HG03457 (cell line): ENCODE measurements around the gene SMC4.
"Not testable (repeated sequence)": the region's sequence is repeated elsewhere in the genome, so short reads cannot be mapped to it uniquely, and the experiment has no call there.

Experiments
- ATAC-seq: cut with Tn5 transposase; IDR thresholded peaks from one replicate; pipeline ENCODE4 v1.9.1; 2021; ENCODE audit warnings: moderate number of reproducible peaks; ENCODE audit not compliant: unreplicated experiment

SMC4 gene

DNA sequence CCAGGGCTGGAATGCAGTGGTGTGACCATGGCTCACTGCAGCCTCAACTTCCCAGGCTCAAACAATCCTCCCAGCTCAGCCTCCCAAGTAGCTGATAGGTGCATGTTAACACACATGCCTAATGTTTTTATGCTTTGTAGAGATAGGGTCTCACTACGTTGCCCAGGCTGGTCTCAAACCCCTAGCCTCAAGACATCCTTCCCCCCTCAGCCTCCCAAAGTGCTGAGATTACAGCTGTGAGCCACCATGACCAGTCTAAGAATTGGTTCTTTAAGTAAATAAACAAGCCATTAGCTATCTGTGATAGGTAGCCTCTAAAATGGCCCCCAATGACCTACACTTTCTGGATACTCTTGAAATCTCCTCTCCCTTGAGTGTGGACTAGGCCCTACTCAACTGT, 46.4 kb downstream of the SMC4 start:
- no peak for ATAC-seq

DNA sequence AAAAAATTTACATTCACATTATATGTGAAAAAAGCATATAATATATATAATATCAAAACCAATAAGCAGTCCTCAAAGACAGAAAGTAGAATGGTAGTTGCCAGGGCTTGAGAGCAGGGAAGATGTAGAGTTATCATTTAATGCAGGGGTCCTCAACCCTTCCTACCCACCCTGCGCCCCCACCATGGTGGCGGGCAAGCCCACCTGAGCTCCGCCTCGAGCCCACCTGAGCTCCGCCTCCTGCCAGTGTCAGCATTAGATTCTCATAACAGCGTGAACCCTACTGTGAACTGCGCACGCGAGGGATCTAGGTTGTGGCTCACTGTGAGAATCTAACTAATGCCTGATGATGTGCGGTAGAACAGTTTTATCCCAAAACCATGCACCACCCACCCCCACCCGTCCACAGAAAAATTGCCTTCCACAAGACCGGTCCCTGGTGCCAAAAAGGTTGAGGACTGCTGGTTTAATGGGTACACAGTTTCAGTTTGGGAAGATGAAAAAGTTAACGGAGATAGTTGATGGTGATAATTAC, 47.1 kb downstream of the SMC4 start:
- no peak for ATAC-seq

DNA sequence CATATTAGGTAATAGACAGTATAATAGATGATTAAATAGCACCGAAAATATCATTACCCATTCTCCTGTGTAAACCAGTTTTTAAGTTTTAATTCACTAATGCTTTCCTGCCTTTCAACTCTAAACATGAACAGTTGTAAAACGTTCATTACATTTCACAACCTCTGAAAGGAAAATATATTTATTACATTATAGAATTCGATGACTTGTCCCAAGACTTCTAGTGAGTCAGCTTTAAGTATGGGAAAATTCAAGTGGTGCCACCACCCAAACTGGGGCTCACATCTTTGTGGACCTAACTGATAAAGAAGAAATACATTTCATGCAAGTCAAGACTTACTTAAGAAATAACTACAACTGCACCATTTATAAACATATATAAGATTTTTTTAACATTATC, 48.1 kb downstream of the SMC4 start:
- ATAC-seq: no peak

DNA sequence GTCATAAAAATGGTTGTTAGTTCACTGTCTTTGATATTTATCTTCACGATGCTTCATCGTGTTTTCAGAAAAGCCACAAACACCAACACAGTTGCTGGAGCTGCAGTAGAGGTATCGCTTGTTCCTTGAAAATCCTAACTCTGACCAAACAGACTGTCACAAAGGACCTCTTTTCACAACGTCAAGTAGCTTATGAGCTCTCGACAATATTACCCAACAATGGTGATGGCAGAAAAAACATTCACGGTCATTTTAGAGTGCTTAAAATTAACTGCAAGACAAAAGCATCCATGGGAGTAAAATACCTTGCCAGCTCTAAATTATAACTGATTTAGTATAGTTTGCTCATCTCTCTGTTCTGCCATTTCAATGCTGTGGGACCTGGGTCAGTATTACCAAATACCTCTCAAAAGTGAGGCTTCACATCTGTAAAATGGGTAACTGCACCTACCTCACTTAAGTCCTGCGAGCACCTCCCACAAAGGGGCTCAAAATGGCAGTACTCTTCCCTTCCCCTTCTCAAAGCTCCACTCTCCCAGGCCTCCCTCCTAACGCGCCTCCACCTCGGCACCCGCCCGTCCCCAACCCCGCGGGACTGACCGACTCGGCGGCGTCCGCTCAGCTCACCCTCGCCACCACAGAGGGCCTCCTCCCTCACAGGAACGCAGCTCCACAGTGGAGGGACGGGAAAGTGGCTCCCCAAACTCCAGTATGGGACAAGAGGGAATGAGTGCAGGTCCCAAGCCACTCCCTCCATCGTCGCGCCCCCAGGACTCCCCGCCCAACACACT, 49.6 kb downstream of the SMC4 start:
- peak; percentile 36 for ATAC-seq

DNA sequence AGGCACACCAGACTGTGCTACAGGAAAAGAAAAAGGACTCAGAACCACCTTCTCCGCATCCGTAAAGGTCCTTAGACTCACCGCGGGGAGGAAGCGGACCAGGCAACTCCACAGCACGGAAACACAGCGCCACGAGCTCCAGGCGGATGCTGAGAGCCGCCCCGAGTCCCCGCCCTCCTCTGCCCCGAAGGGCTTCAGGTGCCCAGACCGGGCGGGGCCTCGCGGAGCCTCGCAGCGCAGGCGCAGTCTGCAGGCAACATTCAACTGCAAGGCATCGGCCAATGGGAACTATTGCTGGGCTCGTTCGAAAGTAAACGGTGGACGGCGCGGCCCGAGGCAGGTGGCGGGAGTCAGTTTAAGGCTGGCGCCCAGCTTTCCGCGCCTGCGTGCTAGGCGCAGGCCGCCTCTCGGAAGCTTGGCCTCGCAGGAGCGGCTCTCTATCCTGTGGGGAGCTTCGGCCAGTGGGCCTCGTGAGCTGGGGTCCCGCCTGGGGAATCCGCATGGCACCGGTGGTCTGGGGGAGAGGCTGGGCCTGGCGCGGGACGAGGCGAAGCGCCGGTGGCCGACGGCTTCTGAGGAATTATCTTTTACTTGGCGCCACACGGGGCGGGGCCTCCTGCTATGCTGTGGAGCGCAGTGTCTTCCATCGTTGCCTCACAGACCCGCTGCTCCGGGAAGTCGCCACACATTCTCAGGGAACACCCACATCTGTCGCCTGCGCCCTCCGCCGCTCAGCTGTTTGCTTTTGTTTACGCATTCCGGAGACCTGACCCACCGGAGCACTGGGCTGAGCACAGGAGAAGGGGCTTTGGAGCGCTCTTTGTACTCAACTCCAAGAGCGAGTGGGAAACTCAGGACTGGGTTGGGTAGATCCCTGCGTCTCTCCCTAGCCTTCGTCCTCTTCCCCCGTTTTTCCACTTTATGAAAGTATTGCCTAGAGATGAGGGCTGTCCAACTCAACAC, 50.5 kb downstream of the SMC4 start, which contains the start of gene TRIM59:
Gene TRIM59, minus strand, starts transcription at position 151 of the 963 bp plus-strand sequence. CDS start 10,603 bp downstream, outside the sequence.
- peak; percentile 93 for ATAC-seq

DNA sequence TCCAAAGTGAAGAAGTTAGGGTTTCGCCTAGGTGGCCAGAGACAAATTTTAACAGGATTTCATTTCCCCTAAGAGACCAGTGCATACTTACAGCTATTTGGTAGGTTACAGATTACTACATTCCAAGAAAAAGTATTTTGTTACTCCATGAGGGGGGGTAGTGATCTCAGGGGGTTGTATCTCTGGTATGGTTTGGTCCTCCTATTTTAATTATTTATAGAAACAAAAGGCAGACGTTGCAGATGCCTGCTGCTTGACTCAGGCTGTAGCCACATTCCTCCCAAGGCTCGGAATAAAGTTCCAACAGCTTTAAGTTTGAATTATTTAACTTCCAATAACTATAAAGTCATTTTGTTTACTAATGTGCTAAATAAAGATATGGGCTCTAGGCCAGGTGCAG, 51.4 kb downstream of the SMC4 start:
- no peak for ATAC-seq

DNA sequence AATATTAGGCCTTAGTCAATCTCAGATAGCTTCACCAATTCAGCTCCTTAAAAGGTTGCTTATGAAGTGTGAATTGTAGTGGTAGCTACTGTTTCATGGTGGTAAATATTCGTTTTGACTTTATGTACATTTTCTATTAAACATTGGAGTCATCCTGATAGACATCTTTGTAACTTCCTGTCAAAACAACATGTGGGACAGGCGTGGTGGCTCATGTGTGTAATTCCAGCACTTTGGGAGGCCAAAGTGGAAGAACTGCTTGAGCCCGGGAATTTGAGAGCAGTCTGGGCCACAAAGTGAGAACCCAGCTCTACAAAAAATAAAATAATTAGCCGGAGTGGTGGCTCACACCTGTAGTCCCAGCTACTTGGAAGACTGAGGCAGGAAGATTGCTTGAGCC, 52.2 kb downstream of the SMC4 start:
- ATAC-seq: no peak

DNA sequence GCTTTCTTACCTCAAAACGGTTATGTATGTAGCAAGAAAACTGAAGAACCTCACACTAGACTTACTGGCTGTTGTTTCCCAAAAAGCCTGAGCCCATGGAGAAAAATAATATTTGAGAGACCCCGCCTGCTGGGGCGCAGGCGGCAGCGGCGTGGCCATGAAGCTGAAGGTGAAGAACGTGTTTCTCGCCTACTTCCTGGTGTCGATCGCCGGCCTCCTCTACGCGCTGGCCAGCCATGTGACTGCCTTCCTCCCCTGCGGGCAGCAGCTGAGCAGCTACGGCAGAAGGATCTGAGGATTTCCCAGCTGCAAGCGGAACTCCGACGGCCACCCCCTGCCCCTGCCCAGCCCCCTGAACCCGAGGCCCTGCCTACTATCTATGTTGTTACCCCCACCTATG, 52.8 kb downstream of the SMC4 start:
- not testable (repeated sequence) for ATAC-seq

DNA sequence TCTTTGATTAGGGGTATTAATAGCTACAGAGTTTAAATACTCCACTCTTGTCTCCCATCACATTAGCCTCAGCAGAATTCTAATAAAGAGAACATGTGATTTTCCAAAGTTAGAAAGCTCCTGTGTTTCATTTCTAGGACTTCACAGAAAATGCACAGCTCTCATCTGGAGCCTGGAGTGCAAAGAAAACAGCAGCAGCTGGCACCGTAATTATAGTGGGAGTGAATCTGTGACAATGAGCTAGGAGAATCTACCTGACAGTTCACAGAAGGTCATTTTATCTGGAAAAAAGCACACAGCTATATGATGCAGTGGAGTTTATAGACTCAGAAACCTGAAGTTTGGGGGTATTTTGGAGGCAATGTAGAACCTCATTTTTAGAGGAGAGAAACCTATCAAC, 55.5 kb downstream of the SMC4 start:
- ATAC-seq: no peak

DNA sequence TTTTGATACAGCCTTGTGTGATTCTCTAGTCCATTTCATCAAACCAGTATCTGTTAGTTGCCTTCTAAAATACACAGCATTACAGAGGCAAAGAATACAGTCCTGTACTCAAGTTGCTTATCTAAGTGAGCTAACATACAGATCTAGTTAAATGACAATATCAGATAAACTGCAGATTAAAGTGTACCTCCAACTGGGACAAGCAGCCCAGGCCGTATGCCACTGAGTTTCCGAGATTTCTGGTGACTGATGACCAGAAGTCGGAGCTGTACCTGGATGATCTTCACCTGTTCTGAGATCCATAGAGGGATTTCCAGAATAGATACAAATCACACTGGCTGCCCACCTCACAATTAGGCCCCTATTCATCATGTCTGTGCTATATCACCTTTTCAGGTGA, 56.4 kb downstream of the SMC4 start:
- ATAC-seq: no peak

DNA sequence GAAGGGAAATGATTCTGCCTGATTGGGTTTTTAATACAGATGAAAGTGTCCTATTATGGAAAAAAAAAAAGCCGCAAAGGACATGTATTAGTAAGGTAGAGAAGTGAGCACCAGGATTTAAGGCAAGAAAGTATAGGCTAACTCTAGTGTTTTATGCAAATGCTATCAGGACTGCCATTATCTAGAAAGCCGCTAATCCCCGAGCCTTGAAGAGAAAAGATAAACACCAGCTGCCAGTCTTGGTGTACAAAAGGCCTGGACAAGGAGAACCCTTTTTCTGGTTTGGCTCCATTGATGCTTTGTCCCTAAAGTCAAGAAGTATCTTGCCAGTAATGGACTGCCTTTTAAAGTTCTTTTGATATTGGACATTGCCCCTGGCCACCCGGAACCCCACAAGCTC, 58.7 kb downstream of the SMC4 start:
- no peak for ATAC-seq

DNA sequence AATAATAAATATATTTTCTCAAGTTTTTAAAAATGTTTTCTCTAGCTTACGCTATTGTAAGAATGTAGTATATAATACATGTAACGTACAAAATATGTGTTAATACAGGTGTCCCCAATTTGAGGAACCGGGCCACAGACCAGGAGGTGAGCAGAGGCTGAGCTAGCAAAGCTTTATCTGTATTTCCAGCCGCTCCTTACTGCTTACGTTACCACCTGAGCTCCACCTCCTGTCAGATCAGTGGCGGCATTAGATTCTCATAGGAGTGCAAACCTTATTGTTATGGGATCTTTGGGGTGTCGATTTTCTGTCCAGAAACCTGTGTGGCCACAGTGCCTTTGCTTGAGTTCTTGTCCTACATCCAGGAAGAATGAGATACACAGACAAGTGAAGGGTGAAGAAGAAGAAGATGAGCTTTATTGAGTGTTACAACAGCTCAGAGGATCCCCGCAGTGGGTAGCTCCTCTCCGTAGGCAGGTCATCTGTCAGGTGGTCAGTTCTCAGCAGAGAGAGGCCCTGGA, 60.1 kb downstream of the SMC4 start:
- no peak for ATAC-seq

DNA sequence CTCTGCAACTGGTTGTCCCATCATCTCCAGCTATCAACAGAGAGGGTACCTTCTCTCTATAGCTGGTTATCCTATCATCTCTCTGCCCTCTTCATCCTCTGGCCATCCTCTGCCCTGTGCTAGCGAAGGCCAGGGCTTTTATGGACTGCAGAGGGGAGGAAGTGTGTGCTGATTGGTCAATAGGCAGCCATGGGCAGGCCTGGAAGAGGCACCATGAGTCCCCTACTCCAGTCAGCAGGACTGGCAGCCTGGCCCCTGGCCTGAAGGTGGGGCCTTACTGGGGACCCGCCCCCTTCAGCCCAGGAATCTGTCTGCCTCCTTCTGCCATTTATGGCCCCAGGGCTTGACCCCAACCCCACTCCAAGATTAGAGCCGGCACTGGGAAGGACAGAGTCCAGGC, 60.6 kb downstream of the SMC4 start:
- ATAC-seq: no peak

DNA sequence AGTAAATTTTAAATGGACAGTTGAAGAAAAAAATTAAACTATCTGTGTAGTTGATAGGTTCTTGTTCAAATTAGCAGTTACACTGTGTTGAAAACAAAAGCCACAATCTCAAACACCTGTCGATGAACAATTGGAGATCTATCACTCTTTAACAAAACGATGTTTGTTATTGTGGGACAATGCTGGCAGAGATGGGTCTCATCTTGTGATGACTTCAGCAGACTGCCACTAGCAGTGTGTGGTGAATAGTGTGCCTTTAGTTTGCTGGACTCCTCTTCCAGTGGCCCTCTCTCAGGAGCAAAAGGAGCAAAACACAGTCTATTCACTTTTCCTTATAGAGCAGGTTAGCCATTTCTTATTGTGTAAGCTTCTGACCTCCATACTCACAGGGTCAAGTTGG, 64.9 kb downstream of the SMC4 start:
- ATAC-seq: no peak

DNA sequence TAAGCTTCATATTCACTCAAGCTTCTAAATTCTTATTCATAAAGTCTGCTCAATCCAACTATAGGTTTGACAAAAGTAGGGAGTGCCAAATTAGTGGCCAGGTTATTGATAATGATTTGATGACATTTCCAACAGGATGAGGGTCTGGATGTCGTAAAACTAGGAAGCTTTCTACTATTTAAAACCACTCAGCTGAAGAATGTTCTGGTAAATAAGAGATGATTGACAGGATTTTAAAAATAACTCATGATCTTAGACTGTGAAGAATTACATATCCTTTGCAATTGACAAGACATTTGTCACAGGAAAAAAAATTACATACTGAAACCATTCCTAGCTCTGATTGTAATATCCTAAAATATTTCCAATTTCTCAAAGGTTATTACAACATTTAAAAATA, 65.5 kb downstream of the SMC4 start:
- no peak for ATAC-seq

DNA sequence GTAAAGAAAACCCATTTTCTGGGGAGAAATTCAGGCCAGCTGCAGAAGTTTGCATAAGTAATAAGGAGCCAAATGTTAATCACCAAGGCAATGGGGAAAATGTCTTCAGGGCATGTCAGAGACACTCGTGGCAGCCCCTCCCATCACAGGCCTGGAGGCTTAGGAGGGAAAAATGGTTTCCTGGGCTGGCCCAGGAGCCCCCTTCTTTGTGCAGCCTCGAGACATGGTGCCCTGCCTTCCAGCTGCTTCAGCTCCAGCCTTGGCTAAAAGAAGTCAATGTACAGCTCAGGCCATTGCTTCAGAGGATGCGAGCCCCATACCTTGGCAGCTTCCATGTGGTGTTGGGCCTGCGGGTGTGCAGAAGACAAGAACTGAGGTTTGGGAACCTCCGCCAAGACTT, 70.7 kb downstream of the SMC4 start:
- no peak for ATAC-seq

DNA sequence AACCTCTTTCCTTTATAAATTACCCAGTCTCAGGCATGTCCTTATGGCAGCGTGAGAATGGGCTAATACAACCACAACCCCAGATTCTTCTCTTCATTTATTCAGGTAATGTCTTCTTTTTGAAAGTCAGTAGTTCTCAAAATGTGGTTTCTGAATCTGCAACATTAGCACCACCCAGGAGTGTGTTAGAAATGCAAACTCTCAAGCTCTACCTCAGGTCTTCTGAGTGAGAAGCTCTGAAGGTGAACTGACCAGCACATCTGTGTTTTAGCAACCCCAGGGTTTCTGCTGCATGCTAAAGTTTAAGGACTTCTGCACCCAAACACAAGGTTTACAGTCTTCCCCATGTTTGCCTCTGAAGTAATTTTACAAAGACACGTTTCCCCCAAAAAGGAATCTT, 72.4 kb downstream of the SMC4 start:
- ATAC-seq: no peak

DNA sequence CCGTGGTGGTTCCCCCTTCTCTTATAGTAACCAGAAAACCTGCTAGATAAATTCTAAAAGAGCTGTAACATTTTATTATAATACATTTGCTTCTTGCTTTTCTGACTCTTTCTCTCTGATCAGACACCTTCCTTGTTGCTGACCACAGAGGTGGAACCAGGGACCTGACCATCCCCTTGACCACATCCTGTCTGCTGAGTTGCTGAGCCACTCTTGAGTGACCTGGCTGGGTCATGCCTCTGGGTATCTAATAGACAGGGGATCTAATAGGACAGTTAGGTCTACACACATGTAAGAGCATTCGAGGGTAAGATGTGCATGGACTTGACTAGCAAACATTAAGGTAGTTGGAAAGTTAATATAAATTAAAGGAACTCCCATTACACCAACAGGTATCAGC, 72.9 kb downstream of the SMC4 start:
- peak; percentile 57 for ATAC-seq

DNA sequence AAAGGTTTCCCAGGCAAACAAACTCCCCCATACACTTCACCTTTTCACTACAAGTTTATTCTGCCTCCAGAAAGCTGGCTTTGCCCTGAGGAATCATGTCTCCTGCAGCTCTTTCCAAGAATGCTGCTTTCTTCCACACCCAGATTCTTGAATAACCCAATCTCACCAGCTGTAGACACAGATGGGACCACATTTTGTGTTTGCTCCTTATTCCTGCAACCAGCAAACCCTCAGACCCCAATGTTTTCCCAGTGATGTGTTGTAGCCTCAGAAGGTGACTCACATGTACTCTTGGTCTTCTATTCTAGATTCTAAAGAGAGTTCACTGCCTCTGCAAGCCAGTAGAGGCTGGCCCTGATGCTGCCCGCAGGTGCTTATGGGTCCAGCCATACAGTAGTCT, 73.8 kb downstream of the SMC4 start:
- no peak for ATAC-seq

DNA sequence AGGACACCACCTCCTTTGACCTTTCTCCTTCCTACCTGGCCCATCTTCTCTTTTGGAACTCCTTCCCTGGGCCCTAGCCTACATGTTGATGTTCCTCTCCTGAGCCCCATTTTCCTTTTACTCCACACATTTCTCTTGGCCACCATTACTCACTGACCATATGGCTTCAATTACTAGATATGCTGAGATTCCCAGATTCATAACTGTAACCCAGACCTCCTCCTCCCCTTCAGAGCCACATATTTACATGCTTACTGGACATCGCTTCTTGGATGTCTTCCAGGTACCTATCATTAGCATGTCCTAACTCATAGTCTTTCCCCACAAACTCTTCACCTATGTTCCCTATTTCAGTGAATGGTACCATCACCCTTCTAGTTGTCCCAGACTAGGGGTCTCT, 74.5 kb downstream of the SMC4 start:
- ATAC-seq: no peak

DNA sequence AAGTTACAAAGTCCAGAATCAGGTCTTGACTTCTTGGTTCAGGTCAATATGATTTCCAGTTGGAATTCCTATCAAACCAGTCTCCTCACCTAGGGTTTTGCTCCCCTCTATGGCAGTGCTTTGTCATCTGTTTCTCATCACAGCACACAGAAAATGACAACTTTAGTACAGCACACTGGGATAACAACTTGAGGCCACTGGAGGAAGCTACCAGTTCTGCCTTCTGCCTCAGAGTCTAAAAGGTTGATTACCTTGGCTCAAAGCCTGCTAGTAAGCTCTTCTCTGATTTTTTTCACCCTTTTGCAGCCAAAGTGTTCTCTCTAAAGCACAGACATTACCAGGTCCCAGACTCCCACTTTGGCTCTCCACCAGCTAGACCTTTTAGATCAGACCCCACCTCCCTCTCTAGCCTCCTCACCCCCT, 75.0 kb downstream of the SMC4 start:
- no peak for ATAC-seq
